Stimulated activated CD4-positive, alpha-beta T cell treated with anti-CD3 and anti-CD28 coated beads, Interleukin-15, amount 100 ng/mL, for 1 hour (primary cell): ENCODE measurements around the gene ZDHHC1.
"Not testable (repeated sequence)": the region's sequence is repeated elsewhere in the genome, so short reads cannot be mapped to it uniquely, and the experiment has no call there.

Source experiments
- DNase-seq, 2 donors: peaks; one replicate each; pipeline ENCODE4 v3.0.0-alpha.2; 2020; ENCODE audit warnings: low read depth in 1 of 2, low spot score in 1 of 2

The ZDHHC1 gene

DNA sequence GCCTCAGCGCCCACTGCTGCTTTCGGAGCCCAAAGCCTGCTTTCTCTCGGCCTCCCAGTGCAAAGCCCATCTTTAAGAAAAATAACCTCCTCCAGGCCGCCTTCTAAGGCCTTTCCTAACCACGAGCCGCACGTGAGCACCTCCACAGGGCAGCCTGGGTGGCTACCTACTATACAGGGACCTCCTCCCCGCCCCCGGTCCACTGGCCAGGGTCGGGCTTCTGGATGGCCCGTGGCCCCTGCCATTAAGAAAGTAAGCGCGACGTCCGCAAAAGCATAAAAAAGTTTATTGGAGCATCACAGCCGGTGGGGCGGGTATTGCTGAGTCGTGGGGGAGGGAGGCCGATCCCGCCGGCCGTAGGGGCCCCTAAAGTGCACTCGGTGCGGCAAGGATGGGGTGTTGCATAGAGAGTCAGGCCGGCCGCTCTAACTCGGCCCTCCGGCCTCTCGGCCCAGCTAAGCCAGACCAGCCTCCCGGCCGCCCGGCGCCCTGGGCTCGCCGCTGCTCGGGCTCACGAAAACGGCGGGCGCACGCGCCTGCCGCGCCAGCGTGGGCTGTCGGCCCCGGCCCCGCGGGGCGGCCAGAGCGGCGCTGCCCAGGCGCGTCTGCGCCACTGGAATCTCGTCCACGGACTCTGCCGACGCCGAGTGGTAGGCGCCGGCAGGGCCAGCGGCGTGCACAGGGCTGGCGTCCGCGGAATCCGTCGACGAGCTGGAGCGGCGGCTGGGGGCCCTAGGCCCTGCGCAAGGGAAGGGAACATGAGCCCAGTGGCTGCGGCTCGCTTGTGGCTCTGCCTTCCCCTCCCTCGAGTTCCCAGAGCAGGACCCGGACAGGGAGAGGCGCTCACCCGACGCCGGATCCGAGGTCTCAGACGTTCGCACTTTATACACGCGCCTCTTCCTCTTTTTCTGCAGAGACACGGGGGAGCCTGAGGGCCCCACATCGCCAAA is 21.8 kb downstream of the ZDHHC1 start:
- DNase-seq: no peak

DNA sequence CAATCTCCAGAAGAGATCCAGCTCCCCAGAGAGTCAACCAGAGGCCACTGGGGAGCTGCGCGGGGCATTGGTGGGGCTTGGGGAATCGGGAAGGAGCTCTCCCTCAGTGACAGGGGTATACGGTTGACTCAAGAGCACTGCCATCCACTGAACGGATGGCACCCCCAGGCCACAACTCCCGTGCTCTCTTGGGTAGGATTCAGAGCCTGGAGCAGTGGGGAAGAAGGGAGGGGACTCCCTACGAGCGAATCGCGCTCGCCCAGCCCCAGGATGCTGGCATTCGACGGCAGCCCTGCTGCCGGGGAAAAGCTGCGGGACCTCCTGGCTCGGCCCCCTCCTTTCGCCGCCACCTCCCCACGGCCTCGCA is 22.5 kb downstream of the ZDHHC1 start:
- DNase-seq: no peak

DNA sequence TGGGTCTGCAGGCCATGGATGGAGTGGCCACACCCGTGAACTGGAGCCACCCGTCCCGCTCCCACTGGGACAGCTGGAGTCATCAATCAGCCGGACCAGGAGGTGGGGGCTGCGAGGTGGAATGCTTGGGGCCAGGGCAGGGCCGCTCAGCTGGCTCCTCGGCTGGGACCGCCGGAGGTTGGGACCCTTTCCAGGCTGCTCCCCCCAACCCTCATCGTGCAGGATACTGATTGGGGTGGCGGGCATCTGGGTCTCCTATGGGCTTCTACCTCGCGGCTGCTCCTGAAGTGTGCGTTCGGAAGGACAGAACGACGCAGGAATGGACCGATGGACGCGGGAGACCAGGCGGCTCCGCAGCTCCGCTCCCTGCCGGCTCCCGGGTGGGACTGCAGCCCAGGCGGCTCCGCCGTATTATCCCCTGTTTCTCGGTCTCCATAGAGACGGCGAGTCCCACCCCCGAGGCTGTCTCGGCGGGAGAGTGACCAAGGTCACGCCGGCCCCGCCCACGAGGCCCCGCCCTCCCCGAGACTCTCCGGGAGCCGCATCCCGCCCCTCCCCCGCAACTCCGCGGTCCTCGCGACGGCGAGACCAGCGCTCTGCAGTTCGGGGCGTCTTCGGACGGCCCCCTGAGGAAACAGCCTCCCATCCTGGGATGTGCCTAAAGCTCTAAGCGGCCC is 23.0 kb downstream of the ZDHHC1 start, which contains the start of gene TPPP3:
Gene TPPP3 (minus strand): TSS at position 388 of the 677 bp plus-strand sequence. CDS start 2,387 bp downstream, outside the sequence.
- no peak for DNase-seq

DNA sequence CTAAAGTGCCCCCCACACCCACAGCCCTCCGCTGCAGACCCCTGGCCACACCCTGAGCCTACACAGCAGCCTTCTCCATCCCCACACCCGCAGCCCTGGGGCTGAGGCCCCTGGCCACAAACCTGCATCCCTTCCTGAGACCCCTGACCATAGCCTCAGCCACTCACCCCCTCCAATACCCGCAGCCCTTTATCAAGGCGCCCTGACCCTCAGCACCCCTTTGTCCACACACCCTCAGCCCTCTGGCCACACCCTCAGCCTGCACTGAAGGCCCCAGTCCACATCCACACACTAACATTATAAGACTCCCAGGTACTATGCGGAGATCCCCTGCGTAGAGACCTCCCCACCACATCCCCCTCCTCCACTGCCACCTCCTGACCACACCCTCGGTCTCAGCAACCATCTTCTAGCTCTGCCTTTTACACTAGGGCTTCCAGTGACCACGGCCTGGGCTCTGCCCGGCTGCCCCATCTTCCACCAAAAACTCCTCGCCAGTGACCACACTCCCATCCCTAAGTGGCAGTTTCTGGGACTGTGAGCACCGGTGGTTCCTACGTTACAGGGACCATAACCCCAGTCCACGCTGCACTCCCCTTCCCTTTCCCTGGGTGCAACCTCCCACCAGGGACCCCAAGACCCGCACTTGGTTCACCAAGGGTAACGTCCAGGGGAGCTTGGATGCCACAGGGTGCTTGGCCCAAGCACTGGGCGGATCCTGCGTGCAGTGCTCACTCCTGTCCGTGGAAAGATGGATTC is 23.8 kb downstream of the ZDHHC1 start:
- no peak for DNase-seq

DNA sequence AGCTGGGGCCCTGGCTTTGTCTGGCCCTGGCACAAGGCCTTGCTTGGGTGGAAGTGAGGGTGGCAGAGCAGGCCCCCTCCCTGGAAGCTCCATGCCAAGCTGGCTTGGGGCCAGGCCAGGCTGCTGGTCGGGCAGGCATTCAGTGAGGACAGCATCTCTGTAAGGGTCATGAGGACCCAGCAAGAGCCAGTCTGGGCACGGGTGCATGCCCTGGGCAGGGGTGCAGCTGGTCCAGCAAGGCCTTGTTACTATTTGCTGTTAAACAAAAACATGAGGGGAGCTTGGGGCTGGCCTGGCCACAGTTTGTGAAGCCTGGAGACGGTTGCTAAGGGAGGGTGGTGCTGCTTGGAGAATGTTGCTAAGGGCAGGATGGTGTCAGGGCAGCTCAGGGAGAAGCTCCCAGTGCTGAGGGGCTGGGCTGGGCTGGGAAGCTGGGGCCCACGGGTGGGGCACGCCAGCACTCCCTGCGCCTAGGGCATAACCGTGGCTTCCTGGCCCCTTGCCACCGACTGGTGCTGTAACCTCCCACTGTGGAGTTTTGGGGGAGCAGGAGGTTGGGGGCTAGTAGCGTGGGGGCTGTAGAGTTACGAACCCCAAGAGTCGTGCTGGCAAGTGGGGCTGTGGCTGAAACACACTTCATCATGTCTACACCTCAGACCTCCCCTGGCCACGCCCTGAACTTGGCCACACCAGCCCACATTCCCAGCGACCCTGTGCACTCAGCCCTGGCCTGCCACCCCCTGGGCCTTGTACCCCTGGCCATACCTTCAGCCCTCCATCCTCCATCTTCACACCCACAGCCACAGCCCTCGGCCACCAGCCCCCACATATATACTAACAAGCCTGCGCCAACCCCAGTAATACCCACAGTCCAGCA is 24.6 kb downstream of the ZDHHC1 start:
- no peak for DNase-seq

DNA sequence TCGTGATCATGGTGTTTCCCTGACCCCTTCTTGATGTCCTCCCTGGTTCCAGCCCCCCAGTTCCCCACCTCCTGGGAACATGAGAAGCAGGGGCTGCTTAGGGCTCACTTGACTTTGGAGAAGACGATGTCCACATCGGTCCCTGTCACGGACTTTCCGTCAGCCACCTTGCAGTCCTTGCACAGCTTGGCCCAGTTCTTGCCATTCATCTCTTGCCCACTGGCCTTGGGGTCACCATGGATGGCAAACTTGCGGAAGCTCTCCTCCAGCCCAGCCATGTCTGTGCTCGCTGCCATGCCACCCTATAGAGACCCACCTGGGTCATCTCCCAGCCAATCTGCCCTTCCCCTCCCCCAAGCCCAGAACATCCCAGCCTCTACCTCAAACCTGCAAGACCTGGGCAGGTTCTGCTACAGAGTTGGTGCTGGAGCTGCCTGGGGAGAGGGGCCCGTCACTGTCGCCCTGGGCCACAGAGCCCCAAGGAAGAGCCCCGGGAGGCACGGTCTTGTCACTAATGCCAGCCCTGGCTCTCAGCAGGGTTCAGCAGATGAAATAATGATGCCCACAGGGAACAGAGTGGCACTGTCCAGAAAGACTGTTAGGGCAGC is 25.4 kb downstream of the ZDHHC1 start:
- DNase-seq: no peak

DNA sequence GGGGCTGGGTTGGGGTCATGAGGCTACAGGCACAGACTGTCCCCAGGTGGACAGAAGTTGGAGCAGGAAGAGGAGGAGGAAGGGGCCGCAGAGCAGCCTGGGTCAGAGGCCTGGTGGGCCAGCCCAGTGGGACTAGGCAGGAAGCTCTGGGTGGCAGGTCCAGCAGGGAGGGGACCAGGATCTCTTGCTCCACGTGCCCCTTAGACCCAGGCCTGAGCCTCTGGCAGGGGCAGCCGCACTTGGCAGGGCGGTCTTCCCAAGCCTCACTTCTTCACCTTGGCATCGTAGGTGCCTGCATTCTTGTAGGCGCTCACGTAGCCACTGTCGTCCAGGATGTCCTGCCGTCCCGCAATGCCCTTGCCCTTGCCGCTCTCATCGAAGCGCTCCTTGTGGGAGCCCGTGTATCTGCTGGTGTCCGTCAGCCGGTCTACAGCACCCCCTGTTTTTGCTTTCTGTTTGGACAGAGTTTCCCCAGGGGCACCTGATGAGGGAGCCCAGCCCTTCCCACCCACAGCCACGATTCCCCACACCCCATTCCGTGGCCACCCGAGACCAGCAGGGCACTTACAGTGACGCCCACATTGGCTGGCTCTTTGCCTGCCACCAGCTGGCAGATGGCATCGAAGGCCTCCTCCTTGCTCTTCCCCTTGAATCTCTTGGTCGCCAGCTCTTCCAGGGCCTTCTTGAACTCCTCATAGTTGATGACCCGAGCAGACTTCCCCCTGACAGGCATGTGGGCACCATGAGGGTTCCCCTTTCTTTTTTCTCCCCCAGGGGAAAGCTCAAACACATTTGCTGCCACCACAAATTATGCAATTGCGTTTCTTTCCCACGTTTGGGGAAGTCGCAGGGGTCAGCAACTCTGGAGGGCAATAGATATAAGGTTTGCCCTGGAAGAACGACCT is 26.1 kb downstream of the ZDHHC1 start:
- DNase-seq: no peak

DNA sequence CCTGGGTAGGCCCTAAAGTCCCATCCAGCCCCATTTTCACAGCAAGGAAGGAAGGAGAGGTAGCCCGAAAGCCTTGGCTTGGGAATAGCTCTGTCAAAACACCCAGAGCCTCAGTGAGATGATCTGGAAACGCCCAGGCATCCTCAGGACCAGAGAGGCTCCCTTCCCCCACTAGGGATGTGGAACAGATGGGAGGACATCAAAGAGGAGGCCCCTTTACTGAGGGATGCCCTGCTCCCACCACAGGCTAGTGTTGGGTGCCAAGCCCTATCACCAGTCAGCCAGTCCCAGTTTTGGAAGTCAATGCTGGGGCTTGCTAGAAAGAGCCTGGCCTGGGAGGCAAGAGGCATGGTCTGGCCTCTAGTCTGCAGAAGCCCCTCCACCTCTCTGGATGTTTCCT is 27.7 kb downstream of the ZDHHC1 start:
- DNase-seq: no peak

DNA sequence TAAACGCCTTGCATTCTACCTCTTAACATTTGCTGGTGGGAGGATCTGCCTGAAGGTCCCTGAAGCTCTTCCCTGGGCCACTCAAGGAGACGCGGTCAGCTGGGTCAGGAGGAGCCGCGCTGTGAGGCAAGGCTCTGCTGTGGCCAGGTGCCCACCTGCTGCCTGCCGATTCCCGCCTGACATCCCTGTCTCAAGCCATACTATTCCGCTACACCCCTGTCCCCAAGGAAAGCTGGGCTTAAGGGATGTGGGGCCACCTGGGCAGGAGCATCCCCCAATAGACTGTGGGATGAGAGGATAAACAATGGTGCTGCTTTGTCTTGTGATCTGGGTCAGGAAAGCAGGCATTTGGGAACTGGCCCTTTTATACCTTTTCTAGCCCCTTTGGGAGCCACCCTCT is 28.1 kb downstream of the ZDHHC1 start:
- DNase-seq: no peak

DNA sequence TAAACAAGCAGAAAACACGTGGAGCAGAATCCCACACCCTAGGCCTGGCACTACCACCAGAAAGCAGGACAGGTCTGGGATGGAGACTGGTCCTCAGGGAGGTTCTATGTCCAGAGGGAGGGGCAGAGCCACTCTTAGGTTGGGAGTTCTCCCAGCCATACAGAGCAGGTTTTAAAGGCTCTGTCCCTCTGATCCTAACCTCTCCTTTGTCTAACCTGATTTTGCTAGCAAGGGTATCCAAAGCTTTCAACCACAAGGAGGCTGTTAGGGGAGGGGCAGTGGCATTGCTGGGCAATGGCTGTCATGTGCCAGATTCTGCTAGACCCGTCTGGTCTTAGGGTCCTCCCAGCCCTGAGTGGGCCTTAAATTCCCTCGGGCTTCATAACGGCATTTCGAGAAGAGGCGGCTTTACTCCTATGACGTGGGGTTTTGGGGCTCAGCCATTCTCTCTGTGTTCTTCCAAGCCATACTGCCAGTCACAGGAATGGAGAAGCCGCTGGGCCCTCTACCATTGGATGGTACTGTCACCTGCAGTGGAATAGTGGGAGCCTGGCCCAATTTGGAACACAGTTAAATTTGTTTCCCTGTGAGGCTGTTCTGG is 28.7 kb downstream of the ZDHHC1 start:
- no peak for DNase-seq

DNA sequence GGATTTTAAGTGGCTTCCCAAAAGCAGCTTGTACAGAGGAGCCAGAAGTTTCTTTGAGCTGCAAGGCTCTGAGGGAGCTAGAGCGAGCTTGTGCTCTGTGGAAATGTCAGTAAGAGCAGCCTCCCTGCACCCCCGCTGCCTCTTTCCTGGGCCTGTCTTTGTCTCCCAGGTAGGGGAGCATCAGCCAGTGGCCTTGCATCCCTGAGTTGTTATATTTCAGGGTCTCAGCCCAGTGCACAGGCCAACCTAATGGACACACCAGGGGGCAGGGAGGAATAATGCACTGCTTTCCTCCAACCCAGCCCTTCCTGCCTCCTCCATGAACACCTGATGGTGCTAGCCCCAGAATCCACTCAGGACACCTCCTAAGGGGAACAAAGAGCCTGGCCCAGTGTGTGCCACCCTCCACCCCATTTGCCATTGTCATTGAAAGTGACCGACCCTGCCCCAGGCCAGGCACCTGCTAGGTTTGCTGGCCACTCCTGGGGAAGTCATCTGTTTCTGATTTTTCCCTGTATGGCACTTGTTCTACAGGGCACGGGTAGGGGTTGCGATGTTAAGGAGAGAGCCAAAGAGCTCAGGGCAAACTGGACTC is 29.3 kb downstream of the ZDHHC1 start:
- no peak for DNase-seq

DNA sequence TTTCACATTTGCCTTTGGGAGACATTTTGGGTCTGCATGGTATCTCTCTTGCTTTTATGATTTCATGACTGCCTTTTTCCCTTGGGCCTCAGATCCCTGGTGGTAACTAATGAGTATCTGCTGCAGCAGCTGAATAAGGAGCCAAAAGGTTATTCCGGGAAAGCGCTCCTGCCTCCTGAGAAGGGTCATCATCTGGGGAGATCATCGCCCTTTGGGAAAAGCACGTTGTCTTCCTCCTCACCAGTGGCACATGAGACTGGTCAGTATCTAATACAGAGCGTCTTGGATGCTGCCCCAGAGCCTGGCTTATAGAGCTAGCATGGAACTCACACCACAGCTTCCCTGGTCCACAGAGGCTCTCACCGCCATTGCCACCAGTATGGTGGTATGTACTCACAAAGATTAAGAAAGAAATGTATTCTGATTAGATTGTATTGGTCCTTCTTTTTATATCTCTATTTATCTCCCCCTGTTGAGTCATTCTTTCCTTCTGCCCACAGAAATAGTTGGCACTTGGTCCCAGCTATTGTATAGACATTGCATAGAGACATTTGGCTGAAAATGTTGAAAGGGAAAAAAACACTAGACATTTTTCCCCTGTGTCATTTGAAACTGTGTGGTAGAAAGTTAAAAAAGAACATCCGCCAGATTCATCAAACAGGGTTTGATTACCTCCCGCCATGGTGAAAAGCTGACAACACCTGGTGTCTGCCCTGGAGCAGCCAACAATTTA is 31.3 kb downstream of the ZDHHC1 start:
- DNase-seq: no peak

DNA sequence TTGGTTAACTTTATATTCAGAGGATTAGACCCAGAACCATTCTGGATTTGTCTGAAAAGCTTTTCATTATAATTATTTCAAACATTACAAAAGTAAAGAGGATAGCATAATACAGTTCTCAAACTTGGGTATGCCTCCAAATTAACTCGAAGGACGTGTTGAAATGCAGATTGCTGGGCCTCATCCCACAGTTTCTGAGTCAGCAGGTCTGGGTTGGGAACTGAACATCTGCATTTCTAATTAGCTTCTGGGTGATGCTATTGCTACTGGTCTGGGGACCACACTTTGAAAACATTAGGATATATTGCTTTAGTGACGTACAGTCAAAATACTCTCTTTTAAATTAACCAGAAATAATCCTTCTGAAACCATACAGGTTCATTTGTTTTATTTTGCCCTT is 33.0 kb downstream of the ZDHHC1 start:
- DNase-seq: no peak

DNA sequence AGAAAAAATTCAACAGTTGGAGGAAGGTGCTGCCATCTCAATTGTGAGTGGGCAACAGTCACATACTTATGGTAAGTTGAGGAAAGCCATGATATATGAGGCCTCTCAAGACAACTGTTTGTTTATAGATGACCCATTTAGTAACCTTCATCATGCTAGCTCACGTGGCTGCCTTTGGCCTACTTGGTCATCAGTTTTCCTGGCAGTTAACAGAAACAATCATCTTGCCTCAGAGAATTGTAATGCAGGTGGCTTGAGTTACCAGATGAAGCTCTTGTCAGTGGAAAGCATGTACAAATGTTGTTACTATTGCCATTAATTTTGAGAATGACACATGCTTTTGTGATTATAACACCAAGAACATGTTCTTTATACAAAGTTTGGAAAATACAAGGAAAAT is 37.6 kb downstream of the ZDHHC1 start:
- no peak for DNase-seq

DNA sequence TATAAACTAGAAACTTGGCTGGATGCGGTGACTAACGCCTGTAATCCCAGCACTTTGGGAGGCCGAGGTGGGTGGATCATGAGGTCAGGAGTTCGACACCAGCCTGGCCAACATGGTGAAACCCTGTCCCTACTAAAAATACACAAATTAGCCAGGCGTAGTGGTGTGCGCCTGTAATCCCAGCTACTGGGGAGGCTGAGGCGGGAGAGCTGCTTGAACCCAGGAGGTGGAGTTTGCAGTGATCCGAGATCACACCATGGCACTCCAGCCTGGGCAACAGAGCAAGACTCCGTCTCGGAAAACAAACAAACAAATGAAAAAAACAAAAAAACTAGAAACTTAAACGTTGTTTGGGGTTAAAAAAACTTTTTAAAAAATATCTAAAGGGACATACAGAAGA is 40.3 kb downstream of the ZDHHC1 start:
- DNase-seq: not testable (repeated sequence)

DNA sequence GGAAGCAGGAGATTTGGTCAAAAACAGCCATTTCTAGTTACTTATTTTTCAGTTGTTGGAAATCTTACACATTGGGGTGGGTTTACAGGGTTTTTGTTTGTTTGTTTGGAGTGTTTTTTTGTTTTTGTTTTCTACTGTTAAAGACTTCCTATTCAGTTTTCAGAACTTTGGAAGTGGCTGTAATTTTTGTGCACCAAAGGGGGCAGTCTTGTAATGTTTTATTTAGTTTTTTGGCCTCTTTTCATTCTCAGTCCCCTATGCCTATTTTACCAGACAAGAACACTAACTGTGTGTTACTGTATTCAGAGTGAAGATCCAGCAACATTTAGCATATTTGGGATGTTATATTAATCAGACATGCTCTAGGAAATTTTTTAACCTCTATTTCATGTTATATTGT is 43.6 kb downstream of the ZDHHC1 start:
- DNase-seq: no peak

DNA sequence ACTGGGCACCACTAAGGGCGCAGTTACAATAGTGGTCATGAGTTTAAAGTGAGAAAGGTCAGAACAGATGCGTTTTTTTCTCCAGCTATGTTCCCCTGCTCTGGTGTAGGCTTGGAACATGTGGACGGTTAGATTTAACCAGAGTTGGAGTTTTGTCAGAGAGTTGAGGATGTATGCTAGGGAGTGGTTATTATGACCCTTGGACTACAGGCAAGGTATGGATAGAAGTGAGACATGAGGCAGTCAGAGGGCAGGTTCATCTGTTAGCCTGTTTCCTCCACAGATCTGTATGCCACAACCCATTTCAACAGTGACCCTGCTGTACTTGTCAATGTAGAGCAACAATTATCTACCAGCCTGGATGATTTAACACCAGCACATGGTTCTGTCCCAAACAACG is 45.6 kb downstream of the ZDHHC1 start:
- DNase-seq: no peak
